Measurements from ENCODE around the gene NFIX.

DNA sequence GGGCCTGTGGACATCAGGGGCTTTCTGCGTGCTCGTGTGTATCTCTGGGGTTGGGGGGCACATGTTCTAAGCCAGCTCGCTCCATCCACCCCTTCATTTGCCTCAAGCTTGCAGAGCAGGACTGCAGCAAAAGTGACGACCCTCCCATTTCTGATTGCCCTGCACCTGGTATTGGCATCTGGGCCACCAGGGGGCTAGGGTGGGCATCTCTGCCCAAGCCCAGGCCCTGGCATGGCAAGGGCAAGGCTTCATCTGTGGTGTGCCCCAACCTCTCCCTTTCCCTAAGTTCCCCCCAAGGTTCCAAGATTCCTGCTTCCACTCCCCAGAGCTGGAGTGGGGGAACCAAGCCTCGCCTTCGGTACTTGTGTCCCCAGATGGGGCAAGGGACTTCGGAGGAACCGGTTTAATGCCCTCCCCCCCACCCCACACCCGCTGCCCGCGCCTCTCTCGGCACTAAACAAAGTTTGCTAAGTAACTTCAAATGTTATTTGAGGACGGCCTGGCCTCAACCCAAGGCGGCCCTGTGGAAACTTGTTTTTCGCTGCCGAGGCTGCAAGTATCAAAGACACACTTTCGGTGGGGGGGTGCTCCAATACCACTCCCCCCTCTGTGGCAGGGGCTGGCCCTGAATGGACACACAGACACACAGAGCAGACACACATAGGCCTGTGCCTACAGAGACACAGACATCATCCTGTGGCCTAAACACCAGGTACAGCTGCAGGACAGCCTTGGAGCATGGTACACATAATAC lies 12.2 kb downstream of the NFIX start:
- no peak for TF ChIP-seq POLR2A (IDR thresholded peaks at IDR 0.05)
- TF ChIP-seq, protein P1, sequence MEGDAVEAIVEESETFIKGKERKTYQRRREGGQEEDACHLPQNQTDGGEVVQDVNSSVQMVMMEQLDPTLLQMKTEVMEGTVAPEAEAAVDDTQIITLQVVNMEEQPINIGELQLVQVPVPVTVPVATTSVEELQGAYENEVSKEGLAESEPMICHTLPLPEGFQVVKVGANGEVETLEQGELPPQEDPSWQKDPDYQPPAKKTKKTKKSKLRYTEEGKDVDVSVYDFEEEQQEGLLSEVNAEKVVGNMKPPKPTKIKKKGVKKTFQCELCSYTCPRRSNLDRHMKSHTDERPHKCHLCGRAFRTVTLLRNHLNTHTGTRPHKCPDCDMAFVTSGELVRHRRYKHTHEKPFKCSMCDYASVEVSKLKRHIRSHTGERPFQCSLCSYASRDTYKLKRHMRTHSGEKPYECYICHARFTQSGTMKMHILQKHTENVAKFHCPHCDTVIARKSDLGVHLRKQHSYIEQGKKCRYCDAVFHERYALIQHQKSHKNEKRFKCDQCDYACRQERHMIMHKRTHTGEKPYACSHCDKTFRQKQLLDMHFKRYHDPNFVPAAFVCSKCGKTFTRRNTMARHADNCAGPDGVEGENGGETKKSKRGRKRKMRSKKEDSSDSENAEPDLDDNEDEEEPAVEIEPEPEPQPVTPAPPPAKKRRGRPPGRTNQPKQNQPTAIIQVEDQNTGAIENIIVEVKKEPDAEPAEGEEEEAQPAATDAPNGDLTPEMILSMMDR (IDR thresholded peaks at IDR 0.05): no peak
